GM12874 (cell line): ENCODE data around the gene ENPP5.

Source experiments
- CTCF ChIP-seq: IDR thresholded peaks from 2 replicates; pipeline ENCODE4 v1.5.1; 2011; ENCODE audit warnings: low read depth, mild to moderate bottlenecking, control low read depth, low read length, moderate library complexity; ENCODE audit not compliant: insufficient read depth

Gene ENPP5

GRCh38 chr6:46174904-46175303, 4.1 kb upstream of the ENPP5 start:
- TF ChIP-seq CTCF, result no peak

- no peak for TF ChIP-seq CTCF
Measured at GRCh38 chr6:46172176-46172575, 1.4 kb upstream of the ENPP5 start.

GRCh38 chr6:46160102-46160501, 10.7 kb downstream of the ENPP5 start:
- TF ChIP-seq CTCF, result no peak

- TF ChIP-seq CTCF, result no peak
Measured at GRCh38 chr6:46159229-46159628, 11.6 kb downstream of the ENPP5 start.

GRCh38 chr6:46156701-46157100, 14.1 kb downstream of the ENPP5 start:
- no peak for TF ChIP-seq CTCF

- TF ChIP-seq CTCF, result no peak
Measured at GRCh38 chr6:46144270-46144669, 26.5 kb downstream of the ENPP5 start.

GRCh38 chr6:46138281-46138680, 32.5 kb downstream of the ENPP5 start:
- no peak for TF ChIP-seq CTCF

GRCh38 chr6:46137387-46137786, 33.4 kb downstream of the ENPP5 start:
- no peak for TF ChIP-seq CTCF
